Uterus (tissue), 2 donors: Measurements from ENCODE around the gene TMEM238L.

ENCODE experiments used
- CTCF ChIP-seq, 4 experiments: fragments of 200-600 bp in 2 of 4; fragments of 450-650 bp in 2 of 4; sonication (generic) in 2 of 4; IDR thresholded peaks; one replicate each; pipeline ENCODE4 v1.5.1; 2016 to 2019; ENCODE audit warnings: antibody characterized with exemption in 4 of 4, mild to moderate bottlenecking in 2 of 4, moderate library complexity in 1 of 4
- POLR2A ChIP-seq, 2 donors: fragments of 450-650 bp; IDR thresholded peaks; one replicate each; pipeline ENCODE4 v1.6.1; 2016; ENCODE audit warnings: antibody characterized with exemption in 2 of 2, mild to moderate bottlenecking in 1 of 2, moderate library complexity in 1 of 2

- TF ChIP-seq CTCF (IDR thresholded peaks at IDR 0.05): no peak
- TF ChIP-seq POLR2A (IDR thresholded peaks at IDR 0.05): no peak
Observed at GRCh38 chr17:10758062-10758461, 45.8 kb downstream of the TMEM238L start.
